Mesenchymal stem cell (in vitro differentiated cells and primary cell): ENCODE results near the gene TMEM187.

Experiments
- DNase-seq: peaks from one replicate; pipeline ENCODE4 v3.0.0-alpha.2; 2013
- H2AFZ ChIP-seq: one replicate; pipeline ENCODE4 v1.6.1; 2013; ENCODE audit warnings: low read depth, mild to moderate bottlenecking, control low read depth, inconsistent platforms, low read length, moderate library complexity
- H2AK5ac ChIP-seq: 2 replicates; pipeline ENCODE4 v1.6.1; 2013; ENCODE audit warnings: low read length, moderate library complexity, mild to moderate bottlenecking, inconsistent platforms; ENCODE audit not compliant: severe bottlenecking
- H2BK120ac ChIP-seq: one replicate; pipeline ENCODE4 v1.6.1; 2013; ENCODE audit warnings: low read depth, mild to moderate bottlenecking, inconsistent platforms, low read length, moderate library complexity
- H2BK12ac ChIP-seq, 2 experiments: one replicate each; pipeline ENCODE4 v1.6.1; 2013; ENCODE audit warnings: inconsistent platforms in 2 of 2, low read length in 2 of 2, mild to moderate bottlenecking in 2 of 2, moderate library complexity in 2 of 2, control low read depth in 1 of 2
- H2BK15ac ChIP-seq: one replicate; pipeline ENCODE4 v1.6.1; 2013; ENCODE audit warnings: mild to moderate bottlenecking, low read depth, inconsistent platforms; ENCODE audit not compliant: poor library complexity, severe bottlenecking
- H2BK5ac ChIP-seq: 2 replicates; pipeline ENCODE4 v1.6.1; 2013; ENCODE audit warnings: low read depth, mild to moderate bottlenecking, low read length, control low read depth, inconsistent platforms; ENCODE audit not compliant: poor library complexity, severe bottlenecking
- H3K14ac ChIP-seq, 2 experiments: one replicate each; pipeline ENCODE4 v1.6.1; 2013; ENCODE audit warnings: inconsistent platforms in 2 of 2, low read length in 2 of 2, control low read depth in 1 of 2, mild to moderate bottlenecking in 1 of 2, moderate library complexity in 1 of 2
- H3K18ac ChIP-seq, 2 experiments: one replicate each; pipeline ENCODE4 v1.6.1; 2013; ENCODE audit warnings: inconsistent platforms in 2 of 2, low read length in 2 of 2, control low read depth in 1 of 2, low read depth in 1 of 2, mild to moderate bottlenecking in 1 of 2
- H3K23ac ChIP-seq, 2 experiments: one replicate each; pipeline ENCODE4 v1.6.1; 2013; ENCODE audit warnings: inconsistent platforms in 2 of 2, low read length in 2 of 2, mild to moderate bottlenecking in 2 of 2, moderate library complexity in 2 of 2, control low read depth in 1 of 2
- H3K27ac ChIP-seq: 2 replicates; pipeline ENCODE4 v1.5.1; 2013; ENCODE audit warnings: mild to moderate bottlenecking, moderate library complexity, low read length, control low read depth, inconsistent platforms; ENCODE audit not compliant: poor library complexity, severe bottlenecking
- H3K27me3 ChIP-seq, 2 experiments: 2 replicates each; pipeline versions ENCODE4 v1.6.1 to v1.7.0; 2013; ENCODE audit warnings: low read length in 2 of 2, mild to moderate bottlenecking in 2 of 2, moderate library complexity in 2 of 2, control low read depth in 1 of 2, inconsistent platforms in 1 of 2; ENCODE audit not compliant: control insufficient read depth in 1 of 2, insufficient read depth in 1 of 2
- H3K36me3 ChIP-seq, 2 experiments: 2 replicates each; pipeline versions ENCODE4 v1.6.1 to v1.7.0; 2013; ENCODE audit warnings: low read length in 2 of 2, control low read depth in 1 of 2, inconsistent platforms in 1 of 2, low read depth in 1 of 2, mild to moderate bottlenecking in 1 of 2; ENCODE audit not compliant: insufficient read depth in 2 of 2, control insufficient read depth in 1 of 2
- H3K4ac ChIP-seq, 2 experiments: one replicate each; pipeline ENCODE4 v1.6.1; 2013; ENCODE audit warnings: inconsistent platforms in 2 of 2, low read length in 2 of 2, mild to moderate bottlenecking in 2 of 2, moderate library complexity in 2 of 2, control low read depth in 1 of 2, low read depth in 1 of 2
- H3K4me1 ChIP-seq: 2 replicates; pipeline ENCODE4 v1.6.1; 2013; ENCODE audit warnings: low read depth, low read length, control low read depth; ENCODE audit not compliant: control insufficient read depth, insufficient read depth
- H3K4me2 ChIP-seq: 2 replicates; pipeline ENCODE4 v1.6.1; 2013; ENCODE audit warnings: low read length, mild to moderate bottlenecking, inconsistent platforms; ENCODE audit not compliant: poor library complexity, severe bottlenecking
- H3K4me3 ChIP-seq, 2 experiments: 2 replicates each; pipeline versions ENCODE4 v1.5.1 to v1.7.0; 2013; ENCODE audit warnings: low read length in 2 of 2, mild to moderate bottlenecking in 2 of 2, control low read depth in 1 of 2, low read depth in 1 of 2; ENCODE audit not compliant: insufficient read depth in 1 of 2
- H3K79me1 ChIP-seq: replicated peaks from 2 replicates; pipeline ENCODE4 v1.6.1; 2013; ENCODE audit warnings: mild to moderate bottlenecking, control low read depth, low read length, inconsistent platforms; ENCODE audit not compliant: poor library complexity, severe bottlenecking
- H3K9ac ChIP-seq: 2 replicates; pipeline ENCODE4 v1.7.0; 2013; ENCODE audit warnings: mild to moderate bottlenecking, low read length, moderate library complexity
- H3K9me3 ChIP-seq: 2 replicates; pipeline ENCODE4 v1.7.0; 2013; ENCODE audit warnings: mild to moderate bottlenecking, low read length; ENCODE audit not compliant: control insufficient read depth
- H4K8ac ChIP-seq: one replicate; pipeline ENCODE4 v1.6.1; 2013; ENCODE audit warnings: inconsistent platforms, mild to moderate bottlenecking, low read length, moderate library complexity
- H4K91ac ChIP-seq: one replicate; pipeline ENCODE4 v1.6.1; 2013; ENCODE audit warnings: mild to moderate bottlenecking, low read length, inconsistent platforms
- WGBS: methylation state at CpG from one replicate; pipeline ENCODE4 v1.1.7; 2013; ENCODE audit warnings: mixed read lengths; 5-methylcytosine and 5-hydroxymethylcytosine counted together

Gene TMEM187

GRCh38 chrX:153925387-153925738 lies 47.2 kb upstream of the TMEM187 start:
- Histone ChIP-seq H3K4me1 (peaks cover 23% of the 10 kb centered on the region), H2BK120ac (no peak overlapping the region)

GRCh38 chrX:153925739-153926551 lies 46.6 kb upstream of the TMEM187 start, which contains the start of gene ARHGAP4:
TSS of gene ARHGAP4 (minus strand) at chrX:153926264. CDS start at chrX:153926202, 62 bp downstream.
- Histone ChIP-seq H3K14ac (peak within 1 kb of the TSS in 1 of 2 experiments; percentile 75), H3K36me3 (peaks cover 18% of the 10 kb centered on the region in 2 experiments), H3K4me2 (peak within 1 kb of the TSS; percentile 63), H3K9ac (peak within 1 kb of the TSS; percentile 88), H2AFZ (no peak within 1 kb of the TSS), H4K8ac (peak within 1 kb of the TSS; percentile 96), H2BK5ac (peak within 1 kb of the TSS; percentile 19), H3K79me1 (peaks cover 2% of the 10 kb centered on the region), H3K4ac (peak within 1 kb of the TSS in 1 of 2 experiments; percentile 77), H3K9me3 (no peaks in the 10 kb centered on the region), H2AK5ac (peak within 1 kb of the TSS; percentile 69), H3K23ac (no peak within 1 kb of the TSS), H2BK120ac (peak within 1 kb of the TSS; percentile 79), H4K91ac (peak within 1 kb of the TSS; percentile 95), H2BK15ac (peak within 1 kb of the TSS; percentile 80), H3K27me3 (peaks cover 0 to 44% of the 10 kb centered on the region in 2 experiments), H3K4me1 (peaks cover 23% of the 10 kb centered on the region), H3K18ac (peak within 1 kb of the TSS; percentile 91 to 97), H2BK12ac (peak within 1 kb of the TSS; percentile 54 to 86), H3K27ac (peak within 1 kb of the TSS; percentile 89), H3K4me3 (peak within 1 kb of the TSS in 1 of 2 experiments; percentile 84)
- no peak for DNase-seq
- WGBS, result 21% methylated on average over 26 of the region's 59 CpGs

More at GRCh38 chrX:153925387-153925738, 47.2 kb upstream of the TMEM187 start:
- no peak overlapping the region for H2AK5ac ChIP-seq
- H3K36me3 ChIP-seq, result peaks cover 12 to 13% of the 10 kb centered on the region in 2 experiments
- H3K14ac ChIP-seq, result no peak overlapping the region
- no peak overlapping the region for H3K4ac ChIP-seq
- H4K91ac ChIP-seq, result no peak overlapping the region
- 93% methylated on average over 4 of the region's 4 CpGs for WGBS
- H4K8ac ChIP-seq, result no peak overlapping the region
- H2BK12ac ChIP-seq, result no peak overlapping the region
- peaks cover 0 to 48% of the 10 kb centered on the region in 2 experiments for H3K27me3 ChIP-seq
- no peak overlapping the region for H3K4me3 ChIP-seq
- H3K27ac ChIP-seq, result no peak overlapping the region
- no peaks in the 10 kb centered on the region for H3K79me1 ChIP-seq
- H2AFZ ChIP-seq, result no peak overlapping the region
- no peak overlapping the region for H3K23ac ChIP-seq
- DNase-seq, result no peak
- H3K18ac ChIP-seq, result no peak overlapping the region
- no peak overlapping the region for H3K4me2 ChIP-seq
- H3K9ac ChIP-seq, result no peak overlapping the region
- no peaks in the 10 kb centered on the region for H3K9me3 ChIP-seq
- H2BK5ac ChIP-seq, result no peak overlapping the region
- H2BK15ac ChIP-seq, result no peak overlapping the region

GRCh38 chrX:153926552-153926857 lies 46.0 kb upstream of the TMEM187 start:
- H4K91ac ChIP-seq, result peak overlapping the region; percentile 95

More at GRCh38 chrX:153926552-153926857, 46.0 kb upstream of the TMEM187 start:
- Histone ChIP-seq H3K27ac (peak overlapping the region; percentile 45), H3K79me1 (peaks cover 5% of the 10 kb centered on the region), H3K4me2 (peak overlapping the region; percentile 63), H3K14ac (peak overlapping the region in 1 of 2 experiments; percentile 29), H2BK5ac (peak overlapping the region; percentile 19), H3K4me3 (peak overlapping the region in 1 of 2 experiments; percentile 84), H3K4ac (peak overlapping the region in 1 of 2 experiments; percentile 77), H3K36me3 (peaks cover 23 to 24% of the 10 kb centered on the region in 2 experiments), H2BK15ac (peak overlapping the region; percentile 80), H2AK5ac (peak overlapping the region; percentile 69), H2BK120ac (peak overlapping the region; percentile 79), H4K8ac (peak overlapping the region; percentile 96), H3K27me3 (peaks cover 0 to 38% of the 10 kb centered on the region in 2 experiments), H3K9me3 (no peaks in the 10 kb centered on the region), H2BK12ac (peak overlapping the region; percentile 54 to 86), H3K9ac (no peak overlapping the region), H3K18ac (peak overlapping the region; percentile 75 to 97), H2AFZ (no peak overlapping the region), H3K23ac (no peak overlapping the region), H3K4me1 (peaks cover 23% of the 10 kb centered on the region)
- 31% methylated on average over 2 of the region's 4 CpGs for WGBS
- DNase-seq, result no peak
